GM21360 (cell line): ENCODE measurements around the gene LPIN3.

Experiments used
- ATAC-seq: cut with Tn5 transposase; IDR thresholded peaks from one replicate; pipeline ENCODE4 v1.9.1; 2021; ENCODE audit warnings: mild to moderate bottlenecking, moderate library complexity; ENCODE audit not compliant: unreplicated experiment

Gene LPIN3

GRCh38 chr20:41320976-41321375 is 19.6 kb upstream of the LPIN3 start:
- ATAC-seq: no peak

DNA sequence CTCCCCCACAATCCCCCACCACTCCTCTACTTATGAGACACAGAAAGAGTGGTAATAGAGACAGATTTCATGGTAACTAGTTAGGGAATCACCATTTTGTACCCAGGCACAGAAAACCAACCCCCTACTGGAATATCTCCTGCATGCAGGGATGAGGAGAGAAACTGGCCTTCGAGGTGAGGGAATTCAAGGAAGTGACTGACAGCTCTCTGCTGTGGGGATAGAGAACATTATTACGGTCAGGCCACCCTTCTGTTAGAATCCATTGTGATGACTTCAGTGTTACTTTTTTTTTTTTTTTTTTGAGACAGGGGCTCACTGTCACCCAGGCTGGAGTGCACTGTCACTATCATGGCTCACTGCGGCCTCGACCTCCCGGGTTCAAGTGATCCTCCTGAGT is 13.4 kb upstream of the LPIN3 start:
- ATAC-seq: no peak

DNA sequence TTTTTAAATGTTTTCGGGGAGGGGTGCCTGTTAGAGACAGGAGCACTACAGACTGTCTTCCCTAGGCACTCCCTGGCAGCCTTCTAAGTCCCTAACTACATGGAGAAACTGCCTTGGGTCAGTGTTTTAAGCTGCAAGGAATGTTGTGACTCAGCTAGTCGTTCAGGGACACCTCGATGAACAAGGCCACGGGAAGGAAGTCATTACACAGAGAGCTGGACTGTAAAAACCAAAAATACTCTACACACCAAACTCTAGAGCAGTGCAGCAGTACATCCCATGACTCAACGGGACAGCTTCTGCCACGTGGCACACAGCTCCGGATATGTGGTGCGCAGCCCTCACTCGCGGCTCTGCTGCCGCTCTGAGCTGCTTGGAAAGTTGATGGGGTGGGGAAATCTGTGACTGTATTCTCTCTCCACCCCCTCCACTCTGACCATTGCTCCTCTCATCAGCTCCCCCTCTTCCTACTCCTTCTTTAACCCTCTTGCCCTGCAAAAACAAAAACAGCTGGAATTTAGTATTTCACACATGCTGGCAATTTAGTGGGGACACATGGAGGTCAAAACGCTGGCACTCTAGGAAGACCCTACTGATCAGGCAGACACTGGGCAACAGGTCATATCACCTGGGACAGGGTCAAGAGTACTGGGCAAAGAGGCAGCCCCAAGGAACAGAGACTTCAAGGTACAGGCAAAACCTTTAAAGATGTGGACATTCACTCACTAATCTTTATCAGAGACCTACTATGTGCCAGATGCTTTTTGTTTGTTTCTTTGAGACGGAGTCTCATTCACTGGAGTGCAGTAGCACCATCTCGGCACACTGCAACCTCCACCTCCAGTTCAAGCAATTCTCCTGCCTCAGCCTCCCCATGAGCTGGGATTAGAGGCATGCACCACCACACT is 10.9 kb upstream of the LPIN3 start:
- peak; percentile 97 for ATAC-seq

DNA sequence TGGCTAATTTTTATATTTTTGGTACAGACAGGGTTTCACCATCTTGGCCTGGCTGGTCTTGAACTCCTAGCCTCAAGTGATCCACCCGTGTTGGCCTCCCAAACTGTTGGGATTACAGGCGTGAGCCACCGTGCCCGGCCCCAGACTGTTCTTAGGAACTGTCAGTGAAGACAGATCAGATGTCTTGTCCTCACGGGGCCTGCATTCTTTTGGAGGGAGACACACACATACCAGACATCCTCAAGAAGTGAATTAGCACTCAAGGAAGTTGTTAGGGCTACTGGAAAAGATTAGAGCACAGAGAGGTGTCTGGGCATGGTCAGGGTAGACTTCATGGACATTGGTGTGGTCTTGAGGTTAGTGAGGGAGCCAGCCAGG is 10.3 kb upstream of the LPIN3 start:
- ATAC-seq: no peak

DNA sequence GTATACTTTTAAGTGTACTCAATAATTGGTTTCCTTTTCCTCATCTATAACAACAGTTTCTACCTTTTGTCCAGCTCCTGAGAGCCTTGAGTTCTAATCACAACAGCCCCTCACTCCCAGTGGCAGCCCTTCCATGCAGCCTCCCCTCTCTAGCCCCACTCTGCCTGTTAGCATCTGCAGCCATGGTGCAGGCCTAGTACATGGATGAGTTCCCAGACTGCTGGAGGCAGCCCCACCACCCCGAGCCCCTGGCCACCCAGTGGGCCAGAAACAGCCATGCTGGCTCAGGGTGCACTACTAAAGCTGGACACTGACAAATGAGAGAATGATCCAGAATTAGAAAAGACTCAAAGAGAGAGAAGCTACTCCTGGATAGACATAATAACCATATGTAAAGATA is 9.7 kb upstream of the LPIN3 start:
- no peak for ATAC-seq

DNA sequence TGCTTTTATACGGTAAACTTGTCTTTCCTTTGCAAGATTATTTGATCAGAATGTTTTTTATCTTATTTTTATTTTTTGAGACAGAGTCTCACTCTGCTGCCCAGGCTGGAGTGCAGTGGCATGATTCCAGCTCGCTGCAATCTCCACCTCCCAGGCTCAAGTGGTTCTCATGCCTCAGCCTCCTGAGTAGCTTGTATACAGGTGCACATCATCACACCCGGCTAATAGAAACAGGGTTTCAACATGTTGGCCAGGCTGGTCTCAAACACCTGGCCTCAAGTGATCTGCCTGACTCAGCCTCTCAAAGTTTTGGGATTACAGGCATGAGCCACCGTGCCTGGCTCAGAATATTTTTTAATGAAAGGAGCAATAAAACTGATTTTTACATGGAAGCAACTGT is 8.9 kb upstream of the LPIN3 start:
- ATAC-seq: no peak

- no peak for ATAC-seq
Observed at GRCh38 chr20:41334036-41334435, 6.6 kb upstream of the LPIN3 start.

GRCh38 chr20:41334443-41335421 is 5.9 kb upstream of the LPIN3 start:
- ATAC-seq: no peak

DNA sequence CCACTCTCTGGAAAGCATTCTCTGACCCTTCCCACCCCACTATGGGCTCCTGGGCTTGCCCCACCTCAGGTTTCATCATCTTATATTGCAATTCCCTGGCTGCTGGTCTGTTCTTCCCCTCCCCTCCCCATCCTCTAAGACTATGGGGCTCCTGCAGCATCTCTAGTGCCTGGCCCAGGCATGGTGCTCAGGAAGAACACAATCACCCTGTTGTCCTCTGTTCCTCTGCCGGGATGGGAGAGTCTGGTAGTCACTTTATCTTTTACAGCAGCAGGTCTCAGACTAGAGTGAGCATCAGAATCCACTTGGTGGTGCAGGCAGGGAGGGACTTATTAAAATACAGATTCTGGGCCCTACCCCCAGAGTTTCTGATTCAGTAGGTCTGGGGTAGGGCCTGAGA is 5.0 kb upstream of the LPIN3 start:
- no peak for ATAC-seq

DNA sequence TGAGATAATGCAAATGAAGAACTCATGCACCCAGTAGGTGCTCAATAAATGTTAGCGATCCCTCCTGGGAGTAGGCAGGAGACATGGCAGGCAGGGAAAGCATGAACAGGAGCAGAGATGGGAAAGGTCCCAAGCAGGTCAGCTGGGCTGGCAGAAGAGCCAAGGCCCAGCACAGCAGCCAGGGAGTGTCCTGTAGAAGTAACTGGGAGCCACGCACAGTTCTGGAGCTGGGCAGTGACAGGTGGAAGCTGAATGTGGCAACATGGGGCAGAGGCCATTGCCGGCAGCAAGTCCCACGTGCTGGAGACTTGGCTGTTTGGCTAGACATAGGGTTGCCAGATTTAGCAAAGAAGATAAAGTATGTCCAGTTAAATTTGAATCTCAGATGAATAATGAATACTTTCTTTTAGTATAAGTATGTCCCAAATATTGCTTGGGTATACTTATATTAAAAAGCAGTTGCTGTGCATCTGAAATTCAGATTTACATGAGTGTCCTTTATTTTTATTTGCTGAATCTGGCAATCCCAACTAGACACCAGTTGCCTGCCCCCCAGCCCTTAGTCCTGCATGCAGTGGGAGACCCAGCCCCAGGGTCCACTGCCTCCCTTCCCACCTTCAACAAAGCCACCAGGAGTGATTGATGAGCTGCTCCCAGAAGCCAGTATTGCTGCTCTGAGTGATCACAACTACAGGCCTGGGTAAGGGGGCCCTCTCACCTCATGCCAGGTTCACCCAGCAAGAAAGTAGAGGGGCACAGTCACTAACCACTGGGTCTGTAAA is 3.7 kb upstream of the LPIN3 start:
- ATAC-seq: no peak

DNA sequence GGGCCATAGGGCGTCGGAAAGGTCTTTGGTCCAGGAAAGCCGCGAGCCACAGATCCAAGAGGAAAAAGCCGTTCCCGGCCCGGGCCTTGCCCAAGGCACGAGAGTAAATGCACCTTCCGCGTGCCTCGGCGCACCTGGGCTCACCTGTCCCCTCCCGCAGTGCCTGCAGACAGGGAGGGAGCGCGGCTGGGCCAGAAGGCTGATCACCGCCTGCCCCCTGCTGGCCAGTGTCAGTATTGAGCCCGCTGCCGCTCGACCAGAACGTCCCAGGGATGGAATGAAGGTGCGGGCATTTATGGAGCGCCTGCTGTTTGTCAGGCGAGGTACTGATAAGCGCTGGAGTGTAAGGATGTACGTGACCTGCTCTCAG is 679 bp upstream of the LPIN3 start:
- peak; percentile 69 for ATAC-seq

DNA sequence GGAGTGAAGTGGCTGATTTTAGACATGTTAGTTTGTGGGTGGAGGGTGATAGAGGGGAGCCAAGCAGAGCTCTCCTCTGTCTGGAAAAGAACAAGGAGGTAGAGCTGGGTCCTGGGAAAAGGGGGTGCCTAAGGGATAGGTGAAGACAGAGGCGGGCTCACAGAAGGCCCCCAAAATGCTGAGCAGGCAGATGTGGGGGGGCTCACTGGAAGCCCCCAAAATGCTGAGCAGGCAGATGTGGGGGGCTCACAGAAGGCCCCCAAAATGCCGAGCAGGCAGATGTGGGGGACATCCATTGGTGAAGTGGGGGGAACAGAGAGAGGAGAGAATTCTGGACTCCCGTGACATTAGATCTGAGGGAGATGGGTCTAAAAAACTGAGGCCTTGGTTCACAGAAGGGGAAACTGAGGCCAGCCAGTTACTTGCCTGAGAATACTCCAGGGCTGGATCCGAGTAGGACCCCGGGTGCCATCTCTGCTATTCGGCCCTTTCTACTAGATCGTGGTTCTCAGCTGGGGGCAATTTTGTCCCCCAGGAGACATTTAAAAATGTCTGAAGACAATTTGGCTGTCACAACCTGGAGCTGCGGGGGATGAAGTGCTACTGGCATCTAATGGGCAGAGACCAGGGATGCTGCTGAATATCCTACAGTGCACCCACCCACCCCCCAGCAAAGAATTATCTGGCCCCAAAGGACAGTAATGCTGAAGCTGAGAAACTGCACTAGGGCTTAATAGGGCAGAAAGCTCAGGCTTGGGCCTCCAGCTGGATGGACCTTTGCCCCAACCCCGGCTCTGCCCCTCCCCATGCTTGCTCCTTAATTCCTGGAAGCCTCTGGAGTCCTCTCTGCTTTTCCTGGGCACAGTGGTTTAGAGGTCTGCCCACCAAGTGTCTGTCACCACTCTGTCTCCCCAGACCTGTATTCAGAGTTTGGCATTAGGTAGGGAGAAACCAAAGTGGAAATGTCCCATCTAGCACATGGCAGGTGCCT is 2.1 kb downstream of the LPIN3 start:
- ATAC-seq: no peak

- ATAC-seq: no peak
Observed at GRCh38 chr20:41344477-41344876, 3.9 kb downstream of the LPIN3 start.

GRCh38 chr20:41344938-41345728 is 4.5 kb downstream of the LPIN3 start:
- no peak for ATAC-seq

GRCh38 chr20:41345729-41346067 is 5.1 kb downstream of the LPIN3 start:
- no peak for ATAC-seq

GRCh38 chr20:41347523-41348429 is 7.2 kb downstream of the LPIN3 start:
- ATAC-seq: no peak

DNA sequence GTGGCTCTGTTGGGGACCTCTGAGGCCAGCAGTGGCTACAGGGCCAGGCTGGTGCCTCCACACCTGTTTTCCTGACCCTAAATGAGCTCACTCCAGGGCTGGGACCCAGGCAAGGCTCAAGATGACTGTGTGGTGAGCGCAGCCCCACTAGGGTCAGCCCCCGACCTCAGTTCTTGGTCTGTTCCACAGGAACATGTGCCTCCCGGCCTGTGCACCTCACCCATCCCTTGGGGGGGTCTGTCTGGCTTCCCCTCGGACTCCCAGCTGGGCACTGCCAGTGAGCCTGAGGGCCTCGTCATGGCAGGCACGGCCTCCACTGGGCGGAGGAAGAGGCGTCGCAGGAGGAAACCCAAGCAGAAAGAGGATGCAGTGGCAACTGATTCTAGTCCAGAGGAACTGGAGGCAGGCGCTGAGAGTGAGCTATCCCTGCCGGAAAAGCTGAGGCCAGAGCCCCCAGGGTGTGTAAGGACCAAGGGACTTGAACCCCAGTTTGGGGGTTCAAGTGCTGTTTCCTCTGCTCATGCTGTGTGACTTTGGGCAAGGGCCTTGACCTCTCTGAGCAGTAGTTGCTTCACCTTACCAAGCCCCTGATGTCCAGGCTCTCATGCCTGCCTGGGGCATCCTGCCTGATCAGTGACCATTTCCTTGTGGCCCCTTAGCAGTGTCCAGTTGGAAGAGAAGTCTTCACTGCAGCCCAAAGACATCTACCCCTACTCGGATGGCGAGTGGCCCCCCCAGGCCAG is 8.0 kb downstream of the LPIN3 start:
- no peak for ATAC-seq
